ENCODE data around the gene NSMF.
"Not testable (repeated sequence)": the region's sequence is repeated elsewhere in the genome, so short reads cannot be mapped to it uniquely, and the experiment has no call there.

NSMF gene

GRCh38 chr9:137410236-137410890 is 48.8 kb downstream of the NSMF start:
- not testable (repeated sequence) for DNase-seq

GRCh38 chr9:137409515-137409914 is 49.6 kb downstream of the NSMF start:
- no peak for DNase-seq

- DNase-seq = no peak
These were observed 50.3 kb downstream of the NSMF start for GRCh38 chr9:137408651-137409405.

GRCh38 chr9:137407590-137408300 is 51.4 kb downstream of the NSMF start:
- DNase-seq = no peak

- peak; percentile 20 for DNase-seq
These were observed 52.1 kb downstream of the NSMF start for GRCh38 chr9:137406876-137407589.

- DNase-seq = no peak
These were observed 52.9 kb downstream of the NSMF start for GRCh38 chr9:137406085-137406760.

GRCh38 chr9:137405677-137406081 is 53.5 kb downstream of the NSMF start:
- DNase-seq = no peak

- DNase-seq = no peak
These were observed 54.1 kb downstream of the NSMF start for GRCh38 chr9:137404961-137405567.

GRCh38 chr9:137403269-137403668 is 55.9 kb downstream of the NSMF start:
- no peak for DNase-seq

- DNase-seq = no peak
These were observed 56.4 kb downstream of the NSMF start for GRCh38 chr9:137402746-137403145.

- no peak for DNase-seq
These were observed 60.3 kb downstream of the NSMF start for GRCh38 chr9:137398561-137399468.

GRCh38 chr9:137397675-137398423 is 61.3 kb downstream of the NSMF start:
- DNase-seq = no peak
